GM12801 (cell line): Measurements from ENCODE around the gene GPC1.

Experiments used
- TF ChIP-seq, protein P1 (sequence below): IDR thresholded peaks from one replicate; pipeline ENCODE4 v1.5.1; 2011; ENCODE audit warnings: control low read depth; ENCODE audit not compliant: insufficient read length; ENCODE audit errors: extremely low read depth

Gene GPC1, protein sequence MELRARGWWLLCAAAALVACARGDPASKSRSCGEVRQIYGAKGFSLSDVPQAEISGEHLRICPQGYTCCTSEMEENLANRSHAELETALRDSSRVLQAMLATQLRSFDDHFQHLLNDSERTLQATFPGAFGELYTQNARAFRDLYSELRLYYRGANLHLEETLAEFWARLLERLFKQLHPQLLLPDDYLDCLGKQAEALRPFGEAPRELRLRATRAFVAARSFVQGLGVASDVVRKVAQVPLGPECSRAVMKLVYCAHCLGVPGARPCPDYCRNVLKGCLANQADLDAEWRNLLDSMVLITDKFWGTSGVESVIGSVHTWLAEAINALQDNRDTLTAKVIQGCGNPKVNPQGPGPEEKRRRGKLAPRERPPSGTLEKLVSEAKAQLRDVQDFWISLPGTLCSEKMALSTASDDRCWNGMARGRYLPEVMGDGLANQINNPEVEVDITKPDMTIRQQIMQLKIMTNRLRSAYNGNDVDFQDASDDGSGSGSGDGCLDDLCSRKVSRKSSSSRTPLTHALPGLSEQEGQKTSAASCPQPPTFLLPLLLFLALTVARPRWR

DNA sequence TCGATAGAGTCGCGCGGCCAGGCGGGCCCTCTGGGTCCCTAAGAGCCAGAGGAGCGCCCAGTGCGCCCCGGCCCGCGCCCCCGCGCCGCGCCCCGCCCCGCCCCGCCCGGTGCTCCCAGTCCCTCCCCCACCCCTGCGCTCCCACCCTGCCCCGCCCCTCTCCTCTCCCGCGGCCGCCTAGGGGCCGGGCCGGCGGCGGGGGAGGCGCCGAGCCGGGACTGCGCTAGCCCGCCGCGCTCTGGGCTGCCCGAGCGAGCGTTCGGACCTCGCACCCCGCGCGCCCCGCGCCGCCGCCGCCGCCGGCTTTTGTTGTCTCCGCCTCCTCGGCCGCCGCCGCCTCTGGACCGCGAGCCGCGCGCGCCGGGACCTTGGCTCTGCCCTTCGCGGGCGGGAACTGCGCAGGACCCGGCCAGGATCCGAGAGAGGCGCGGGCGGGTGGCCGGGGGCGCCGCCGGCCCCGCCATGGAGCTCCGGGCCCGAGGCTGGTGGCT is at the start of gene GPC1:
Gene GPC1 (plus strand): TSS at position 207 of the 491 bp plus-strand sequence. CDS start 256 bp downstream, at position 463.
- TF ChIP-seq, protein P1, sequence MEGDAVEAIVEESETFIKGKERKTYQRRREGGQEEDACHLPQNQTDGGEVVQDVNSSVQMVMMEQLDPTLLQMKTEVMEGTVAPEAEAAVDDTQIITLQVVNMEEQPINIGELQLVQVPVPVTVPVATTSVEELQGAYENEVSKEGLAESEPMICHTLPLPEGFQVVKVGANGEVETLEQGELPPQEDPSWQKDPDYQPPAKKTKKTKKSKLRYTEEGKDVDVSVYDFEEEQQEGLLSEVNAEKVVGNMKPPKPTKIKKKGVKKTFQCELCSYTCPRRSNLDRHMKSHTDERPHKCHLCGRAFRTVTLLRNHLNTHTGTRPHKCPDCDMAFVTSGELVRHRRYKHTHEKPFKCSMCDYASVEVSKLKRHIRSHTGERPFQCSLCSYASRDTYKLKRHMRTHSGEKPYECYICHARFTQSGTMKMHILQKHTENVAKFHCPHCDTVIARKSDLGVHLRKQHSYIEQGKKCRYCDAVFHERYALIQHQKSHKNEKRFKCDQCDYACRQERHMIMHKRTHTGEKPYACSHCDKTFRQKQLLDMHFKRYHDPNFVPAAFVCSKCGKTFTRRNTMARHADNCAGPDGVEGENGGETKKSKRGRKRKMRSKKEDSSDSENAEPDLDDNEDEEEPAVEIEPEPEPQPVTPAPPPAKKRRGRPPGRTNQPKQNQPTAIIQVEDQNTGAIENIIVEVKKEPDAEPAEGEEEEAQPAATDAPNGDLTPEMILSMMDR: no peak

DNA sequence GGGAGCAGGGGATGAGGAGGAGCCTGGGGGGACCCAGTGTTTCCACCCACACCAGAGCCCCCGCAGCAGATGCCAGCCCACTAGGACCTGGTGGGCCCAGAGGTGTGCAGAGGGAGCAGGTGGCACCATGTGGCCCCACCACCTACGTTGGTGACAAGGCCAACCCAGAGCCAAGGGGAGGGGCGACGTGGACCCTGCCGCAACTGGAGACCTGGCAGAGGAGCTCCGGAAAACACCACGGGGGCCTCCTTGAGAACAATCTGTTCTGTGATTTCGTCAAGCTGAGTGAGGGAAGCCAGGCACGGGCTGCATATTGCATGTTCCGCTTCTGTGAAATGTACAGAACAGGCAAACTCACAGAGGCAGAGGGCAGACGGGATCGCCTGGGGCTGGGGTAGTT is 49.1 kb upstream of the GPC1 start:
- TF ChIP-seq, protein P1: no peak

DNA sequence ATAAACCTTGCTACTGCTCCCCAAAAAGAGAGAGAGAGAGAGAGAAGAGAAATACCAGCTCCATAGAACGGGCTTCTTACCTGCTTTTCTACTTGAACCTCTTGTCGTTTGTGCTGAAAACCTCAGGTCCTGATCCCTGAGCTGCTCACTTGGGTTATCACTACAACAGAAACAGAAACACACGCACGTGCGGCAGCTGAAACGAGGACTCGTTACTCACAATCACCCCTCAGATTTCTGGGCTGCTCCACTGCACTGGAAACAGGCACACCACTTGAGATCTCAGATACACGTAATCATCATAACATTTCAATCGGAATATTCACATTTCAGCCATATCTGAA is 48.2 kb upstream of the GPC1 start:
- TF ChIP-seq, protein P1: no peak

DNA sequence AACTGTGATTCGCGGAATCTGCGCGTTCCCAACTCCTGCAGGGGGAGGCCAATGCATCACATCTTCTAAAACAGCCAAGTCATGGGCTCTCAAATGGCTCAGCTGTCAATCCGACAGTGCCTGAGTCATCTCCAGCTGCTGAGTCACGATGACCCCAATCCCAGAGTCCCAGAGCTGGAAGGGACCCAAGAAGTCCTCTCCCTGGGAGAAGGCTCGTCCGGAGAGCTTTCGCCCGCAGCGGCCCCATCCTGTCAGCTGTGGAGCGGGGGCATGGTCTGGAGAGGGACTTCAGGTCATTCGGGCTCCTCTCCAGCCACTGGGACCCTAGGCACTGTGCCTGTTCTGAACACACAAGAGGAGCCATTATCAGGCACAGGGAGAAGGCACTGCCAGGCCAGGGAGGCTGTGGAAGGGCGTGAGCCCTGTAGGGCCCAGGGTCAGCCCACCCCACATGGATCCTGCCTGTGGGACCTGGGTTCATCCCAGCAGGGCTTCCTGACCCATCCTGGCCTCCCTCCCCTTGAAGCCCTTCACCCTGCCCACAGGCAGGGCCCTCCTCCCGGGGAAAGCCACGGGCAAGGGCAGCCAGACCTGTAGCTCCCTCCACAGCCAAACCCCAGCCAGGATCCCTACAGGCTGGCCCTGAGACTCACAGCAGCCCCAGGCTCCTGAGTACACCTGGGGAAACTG is 47.6 kb upstream of the GPC1 start:
- TF ChIP-seq, protein P1: no peak

DNA sequence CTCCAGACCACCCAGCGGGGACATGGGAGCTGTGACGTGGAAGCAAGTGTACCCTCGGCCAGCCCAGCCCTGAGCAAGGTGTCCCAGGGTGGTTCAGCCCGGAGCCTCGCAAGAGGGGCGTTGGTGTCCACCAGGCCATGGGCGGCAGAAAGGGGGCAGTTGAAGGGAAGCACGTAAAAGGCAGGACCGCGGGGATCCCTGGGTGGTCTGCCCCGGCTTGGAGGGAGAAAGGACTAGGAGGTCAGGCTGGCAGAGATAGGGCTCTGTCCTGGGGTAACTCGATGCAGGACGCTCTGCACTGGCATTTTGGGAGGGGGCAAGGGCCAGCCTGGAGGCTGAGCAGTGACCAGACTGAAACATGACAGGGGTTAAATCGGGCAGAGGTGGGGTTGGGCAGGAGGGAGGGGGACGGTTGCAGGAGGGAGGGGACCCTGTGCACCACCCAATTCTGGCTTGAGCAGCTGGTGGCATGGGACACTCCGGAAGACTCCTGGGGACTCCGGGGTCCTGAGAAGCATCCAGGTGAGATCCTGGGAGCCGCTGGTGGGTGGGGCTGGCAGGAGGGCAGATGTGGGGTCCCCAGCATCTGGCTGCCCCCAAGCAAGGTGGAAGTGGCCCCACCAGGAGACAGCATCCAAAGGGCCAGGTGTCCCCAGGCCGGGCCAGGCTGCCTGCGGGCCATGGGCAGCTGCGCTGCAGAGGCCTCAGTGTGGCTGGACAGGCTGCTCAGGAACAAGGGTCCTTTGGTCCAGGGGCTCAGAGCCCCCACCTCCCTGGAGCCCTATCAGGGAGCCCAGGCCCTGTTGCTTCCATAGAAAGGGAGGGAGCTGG is 46.8 kb upstream of the GPC1 start:
- TF ChIP-seq, protein P1: no peak

DNA sequence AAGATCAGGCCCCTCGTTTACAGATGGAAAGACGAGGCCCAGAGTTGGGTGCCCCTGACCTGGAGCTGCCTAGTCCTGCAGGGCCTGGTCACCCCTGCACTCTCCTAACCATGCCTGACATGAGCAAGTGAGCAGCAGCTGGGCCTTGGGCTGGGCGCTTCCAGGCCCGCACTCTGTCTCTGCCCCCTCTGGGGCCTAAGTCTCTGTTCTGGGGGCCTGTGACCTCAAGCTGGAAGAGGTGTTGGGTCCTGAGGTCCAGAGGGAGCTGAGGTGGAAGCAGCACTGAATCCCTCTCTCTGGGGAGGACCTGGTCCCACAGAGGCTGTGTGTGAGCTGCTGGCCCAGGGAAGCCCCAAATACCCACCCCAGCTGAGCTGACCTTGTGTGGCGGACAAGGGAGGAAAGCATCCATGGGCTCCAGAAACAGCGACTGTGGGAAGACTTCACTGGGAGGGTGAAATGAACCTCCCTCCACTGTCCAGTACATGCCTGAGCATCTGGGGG is 46.1 kb upstream of the GPC1 start:
- TF ChIP-seq, protein P1: no peak
